HEK293 (cell line): ENCODE measurements around the gene CIDEA.

ENCODE experiments used
- CTCF ChIA-PET: fragments of 350-600 bp; formaldehyde crosslinking; extraction: SDS; loops from one replicate; lab custom pipeline; 2021; ENCODE audit warnings: antibody characterized with exemption; lab: Yijun Ruan, JAX
- POLR2A ChIA-PET: fragments of 300-600 bp; formaldehyde crosslinking; extraction: SDS; loops from one replicate; lab custom pipeline; 2020; ENCODE audit warnings: antibody characterized with exemption, inconsistent platforms; lab: Yijun Ruan, JAX
- H3K27ac ChIP-seq: fragments of 200-500 bp; sonication (Bioruptor generic); 2 replicates; pipeline ENCODE4 v1.5.1; 2014; ENCODE audit warnings: low read depth, low read length, control low read depth, inconsistent platforms; ENCODE audit errors: extremely low read depth
- H3K36me3 ChIP-seq, 2 experiments: fragments of 200-500 bp in 1 of 2; sonication (Bioruptor generic) in 1 of 2; 1 replicate in 1 of 2; 2 replicates in 1 of 2; pipeline ENCODE4 v1.5.1; 2014 to 2017; ENCODE audit warnings: inconsistent platforms in 2 of 2, low read length in 2 of 2; ENCODE audit not compliant: control insufficient read depth in 2 of 2, insufficient read depth in 1 of 2
- H3K4me1 ChIP-seq: fragments of 200-500 bp; sonication (Bioruptor generic); 2 replicates; pipeline ENCODE4 v1.5.1; 2014; ENCODE audit warnings: mild to moderate bottlenecking, low read length, inconsistent platforms; ENCODE audit not compliant: control insufficient read depth, insufficient read depth
- H3K4me3 ChIP-seq: 2 replicates; pipeline ENCODE4 v1.5.1; 2011; ENCODE audit warnings: low read depth, mild to moderate bottlenecking, control low read depth, low read length, moderate library complexity
- H3K9me3 ChIP-seq: fragments of 200-500 bp; sonication (Bioruptor generic); 2 replicates; pipeline ENCODE4 v1.5.1; 2014; ENCODE audit warnings: low read depth, low read length, inconsistent platforms; ENCODE audit not compliant: control insufficient read depth, insufficient read depth
- TCF7L2 ChIP-seq: IDR thresholded peaks from 2 replicates; pipeline ENCODE4 v1.6.1; 2011; ENCODE audit warnings: low read depth, mild to moderate bottlenecking, inconsistent platforms, low read length, moderate library complexity, borderline replicate concordance
- ZBTB1 ChIP-seq: fragments of 450-650 bp; formaldehyde crosslinking; IDR thresholded peaks from 2 replicates; pipeline ENCODE4 v1.5.1; 2016; ENCODE audit warnings: missing biosample characterization, missing genetic modification characterization
- ZNF155 ChIP-seq: fragments of 450-650 bp; formaldehyde crosslinking; IDR thresholded peaks from 2 replicates; pipeline ENCODE4 v1.5.1; 2016; ENCODE audit warnings: missing biosample characterization, missing genetic modification characterization
- ZNF23 ChIP-seq: fragments of 450-650 bp; formaldehyde crosslinking; IDR thresholded peaks from 2 replicates; pipeline ENCODE4 v1.5.1; 2016; ENCODE audit warnings: missing biosample characterization, missing genetic modification characterization, borderline replicate concordance
- ZNF335 ChIP-seq: fragments of 450-650 bp; formaldehyde crosslinking; conservative IDR thresholded peaks from 2 replicates; pipeline ENCODE4 v1.5.1; 2016; ENCODE audit warnings: missing biosample characterization, missing genetic modification characterization
- ZNF341 ChIP-seq: fragments of 450-650 bp; formaldehyde crosslinking; IDR thresholded peaks from 2 replicates; pipeline ENCODE4; 2016; ENCODE audit warnings: low read depth, missing biosample characterization, missing genetic modification characterization
- ZNF391 ChIP-seq: fragments of 450-650 bp; formaldehyde crosslinking; IDR thresholded peaks from 2 replicates; pipeline ENCODE4 v1.5.1; 2016; ENCODE audit warnings: low read depth, missing biosample characterization, missing genetic modification characterization, borderline replicate concordance
- ZNF48 ChIP-seq: fragments of 450-650 bp; formaldehyde crosslinking; IDR thresholded peaks from 2 replicates; pipeline ENCODE4 v1.5.1; 2016; ENCODE audit warnings: missing biosample characterization, missing genetic modification characterization
- ZNF501 ChIP-seq: fragments of 450-650 bp; formaldehyde crosslinking; IDR thresholded peaks from 2 replicates; pipeline ENCODE4 v1.5.1; 2016; ENCODE audit warnings: missing biosample characterization, missing genetic modification characterization
- ZNF529 ChIP-seq: fragments of 450-650 bp; formaldehyde crosslinking; IDR thresholded peaks from 2 replicates; pipeline ENCODE4 v1.5.1; 2017; ENCODE audit warnings: missing genetic modification characterization, missing biosample characterization; ENCODE audit not compliant: insufficient replicate concordance
- ZNF600 ChIP-seq: fragments of 450-650 bp; formaldehyde crosslinking; IDR thresholded peaks from 2 replicates; pipeline ENCODE4 v1.5.1; 2016; ENCODE audit warnings: missing biosample characterization, missing genetic modification characterization
- ZNF626 ChIP-seq: fragments of 450-650 bp; sonication (Bioruptor Pico); formaldehyde crosslinking; IDR thresholded peaks from 2 replicates; pipeline ENCODE4 v1.5.1; 2018; ENCODE audit warnings: missing biosample characterization, missing genetic modification characterization, inconsistent platforms
- ZNF677 ChIP-seq: fragments of 450-650 bp; IDR thresholded peaks from 2 replicates; pipeline ENCODE4 v1.5.0; 2018; ENCODE audit warnings: missing biosample characterization, mild to moderate bottlenecking, missing genetic modification characterization, moderate library complexity
- ZNF704 ChIP-seq: fragments of 450-650 bp; formaldehyde crosslinking; IDR thresholded peaks from 2 replicates; pipeline ENCODE4 v1.5.1; 2016; ENCODE audit warnings: missing biosample characterization, missing genetic modification characterization
- ZNF792 ChIP-seq: fragments of 450-650 bp; formaldehyde crosslinking; IDR thresholded peaks from 2 replicates; pipeline ENCODE4 v1.5.1; 2016; ENCODE audit warnings: missing biosample characterization, missing genetic modification characterization
- ZNF837 ChIP-seq: fragments of 450-650 bp; formaldehyde crosslinking; IDR thresholded peaks from 2 replicates; pipeline ENCODE4 v1.5.1; 2016; ENCODE audit warnings: missing biosample characterization, missing genetic modification characterization
- TF ChIP-seq, protein P1 (sequence below): fragments of 450-650 bp; formaldehyde crosslinking; IDR thresholded peaks from 2 replicates; pipeline ENCODE4 v1.5.1; 2017; ENCODE audit warnings: missing biosample characterization, missing genetic modification characterization
- TF ChIP-seq, protein P2 (sequence below): fragments of 450-650 bp; formaldehyde crosslinking; IDR thresholded peaks from 2 replicates; pipeline ENCODE4 v1.5.1; 2016; ENCODE audit warnings: missing biosample characterization, missing genetic modification characterization
- TF ChIP-seq, protein P3 (sequence below): fragments of 450-650 bp; formaldehyde crosslinking; IDR thresholded peaks from 2 replicates; pipeline ENCODE4 v1.5.1; 2017; ENCODE audit warnings: missing biosample characterization, missing genetic modification characterization

CIDEA gene

DNA sequence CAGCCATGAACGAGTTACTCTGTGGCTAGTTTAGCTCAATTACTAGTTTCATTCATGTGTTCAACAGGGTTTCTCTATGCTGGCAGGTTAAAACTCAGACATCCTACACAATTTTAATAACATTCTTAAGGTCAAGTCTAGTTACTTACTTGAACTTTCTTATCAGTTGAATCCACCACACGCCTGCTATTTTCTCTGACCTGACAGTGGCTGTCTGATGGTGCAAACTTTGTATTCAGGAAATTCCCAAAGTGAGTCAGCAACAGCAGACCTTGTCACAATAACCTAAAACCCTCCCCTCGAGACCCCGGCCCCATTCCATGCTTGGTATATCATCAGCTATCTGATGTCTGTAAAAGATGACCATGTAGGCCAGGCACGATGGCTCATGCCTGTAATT is 20.8 kb upstream of the CIDEA start:
- Histone ChIP-seq H3K4me1 (no peaks in the 10 kb centered on the region), H3K27ac (no peak overlapping the region), H3K4me3 (no peak overlapping the region), H3K9me3 (no peaks in the 10 kb centered on the region), H3K36me3 (no peaks in the 10 kb centered on the region)
- POLR2A ChIA-PET: no interaction called here
- TF ChIP-seq, protein P1, sequence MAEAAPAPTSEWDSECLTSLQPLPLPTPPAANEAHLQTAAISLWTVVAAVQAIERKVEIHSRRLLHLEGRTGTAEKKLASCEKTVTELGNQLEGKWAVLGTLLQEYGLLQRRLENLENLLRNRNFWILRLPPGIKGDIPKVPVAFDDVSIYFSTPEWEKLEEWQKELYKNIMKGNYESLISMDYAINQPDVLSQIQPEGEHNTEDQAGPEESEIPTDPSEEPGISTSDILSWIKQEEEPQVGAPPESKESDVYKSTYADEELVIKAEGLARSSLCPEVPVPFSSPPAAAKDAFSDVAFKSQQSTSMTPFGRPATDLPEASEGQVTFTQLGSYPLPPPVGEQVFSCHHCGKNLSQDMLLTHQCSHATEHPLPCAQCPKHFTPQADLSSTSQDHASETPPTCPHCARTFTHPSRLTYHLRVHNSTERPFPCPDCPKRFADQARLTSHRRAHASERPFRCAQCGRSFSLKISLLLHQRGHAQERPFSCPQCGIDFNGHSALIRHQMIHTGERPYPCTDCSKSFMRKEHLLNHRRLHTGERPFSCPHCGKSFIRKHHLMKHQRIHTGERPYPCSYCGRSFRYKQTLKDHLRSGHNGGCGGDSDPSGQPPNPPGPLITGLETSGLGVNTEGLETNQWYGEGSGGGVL: no peak
- no peak for TF ChIP-seq ZNF677 (tag by site-specific recombination)
- TF ChIP-seq ZNF501 (tag by site-specific recombination): no peak
- TF ChIP-seq ZNF335: no peak
- TF ChIP-seq, protein P2, sequence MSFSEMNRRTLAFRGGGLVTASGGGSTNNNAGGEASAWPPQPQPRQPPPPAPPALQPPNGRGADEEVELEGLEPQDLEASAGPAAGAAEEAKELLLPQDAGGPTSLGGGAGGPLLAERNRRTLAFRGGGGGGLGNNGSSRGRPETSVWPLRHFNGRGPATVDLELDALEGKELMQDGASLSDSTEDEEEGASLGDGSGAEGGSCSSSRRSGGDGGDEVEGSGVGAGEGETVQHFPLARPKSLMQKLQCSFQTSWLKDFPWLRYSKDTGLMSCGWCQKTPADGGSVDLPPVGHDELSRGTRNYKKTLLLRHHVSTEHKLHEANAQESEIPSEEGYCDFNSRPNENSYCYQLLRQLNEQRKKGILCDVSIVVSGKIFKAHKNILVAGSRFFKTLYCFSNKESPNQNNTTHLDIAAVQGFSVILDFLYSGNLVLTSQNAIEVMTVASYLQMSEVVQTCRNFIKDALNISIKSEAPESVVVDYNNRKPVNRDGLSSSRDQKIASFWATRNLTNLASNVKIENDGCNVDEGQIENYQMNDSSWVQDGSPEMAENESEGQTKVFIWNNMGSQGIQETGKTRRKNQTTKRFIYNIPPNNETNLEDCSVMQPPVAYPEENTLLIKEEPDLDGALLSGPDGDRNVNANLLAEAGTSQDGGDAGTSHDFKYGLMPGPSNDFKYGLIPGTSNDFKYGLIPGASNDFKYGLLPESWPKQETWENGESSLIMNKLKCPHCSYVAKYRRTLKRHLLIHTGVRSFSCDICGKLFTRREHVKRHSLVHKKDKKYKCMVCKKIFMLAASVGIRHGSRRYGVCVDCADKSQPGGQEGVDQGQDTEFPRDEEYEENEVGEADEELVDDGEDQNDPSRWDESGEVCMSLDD (tag by site-specific recombination): no peak
- TF ChIP-seq, protein P3, sequence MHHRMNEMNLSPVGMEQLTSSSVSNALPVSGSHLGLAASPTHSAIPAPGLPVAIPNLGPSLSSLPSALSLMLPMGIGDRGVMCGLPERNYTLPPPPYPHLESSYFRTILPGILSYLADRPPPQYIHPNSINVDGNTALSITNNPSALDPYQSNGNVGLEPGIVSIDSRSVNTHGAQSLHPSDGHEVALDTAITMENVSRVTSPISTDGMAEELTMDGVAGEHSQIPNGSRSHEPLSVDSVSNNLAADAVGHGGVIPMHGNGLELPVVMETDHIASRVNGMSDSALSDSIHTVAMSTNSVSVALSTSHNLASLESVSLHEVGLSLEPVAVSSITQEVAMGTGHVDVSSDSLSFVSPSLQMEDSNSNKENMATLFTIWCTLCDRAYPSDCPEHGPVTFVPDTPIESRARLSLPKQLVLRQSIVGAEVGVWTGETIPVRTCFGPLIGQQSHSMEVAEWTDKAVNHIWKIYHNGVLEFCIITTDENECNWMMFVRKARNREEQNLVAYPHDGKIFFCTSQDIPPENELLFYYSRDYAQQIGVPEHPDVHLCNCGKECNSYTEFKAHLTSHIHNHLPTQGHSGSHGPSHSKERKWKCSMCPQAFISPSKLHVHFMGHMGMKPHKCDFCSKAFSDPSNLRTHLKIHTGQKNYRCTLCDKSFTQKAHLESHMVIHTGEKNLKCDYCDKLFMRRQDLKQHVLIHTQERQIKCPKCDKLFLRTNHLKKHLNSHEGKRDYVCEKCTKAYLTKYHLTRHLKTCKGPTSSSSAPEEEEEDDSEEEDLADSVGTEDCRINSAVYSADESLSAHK (tag by site-specific recombination): no peak
- TF ChIP-seq ZNF704 (tag by site-specific recombination): no peak
- CTCF ChIA-PET: interaction anchor here (1.3 to 1.6 kb wide), 2 partner anchors 39 to 159 kb away, joined by 4 to 7 read pairs; no protein-coding TSS in a partner anchor

GRCh38 chr18:12234451-12235190 is 19.5 kb upstream of the CIDEA start:
- Histone ChIP-seq H3K4me3 (no peak overlapping the region), H3K27ac (no peak overlapping the region), H3K36me3 (no peaks in the 10 kb centered on the region), H3K4me1 (no peaks in the 10 kb centered on the region), H3K9me3 (no peaks in the 10 kb centered on the region)
- no peak for TF ChIP-seq ZNF391 (tag by site-specific recombination)
- no peak for TF ChIP-seq ZNF155 (tag by site-specific recombination)
- TF ChIP-seq ZNF23 (tag by site-specific recombination): no peak
- TF ChIP-seq ZNF837 (tag by site-specific recombination): no peak
- TF ChIP-seq ZNF626 (tag by site-specific recombination): no peak
- TF ChIP-seq ZBTB1 (tag by site-specific recombination): no peak
- TF ChIP-seq ZNF48: no peak
- TF ChIP-seq TCF7L2: no peak
- TF ChIP-seq ZNF792: no peak
- TF ChIP-seq ZNF600: no peak
- no peak for TF ChIP-seq ZNF529 (tag by site-specific recombination)
- TF ChIP-seq ZNF341: no peak
- ChIA-PET CTCF (interaction anchor here (0.6 to 4.9 kb wide), 4 partner anchors 18 to 871 kb away, joined by 3 to 28 read pairs (median 14); partner anchors contain the start of gene CIDEA), POLR2A (no interaction called here)
